Measurements from ENCODE around the gene USF2.
"Not testable (repeated sequence)": the region's sequence is repeated elsewhere in the genome, so short reads cannot be mapped to it uniquely, and the experiment has no call there.

The USF2 gene

GRCh38 chr19:35273686-35274259 is 5.0 kb downstream of the USF2 start:
- no peak for ATAC-seq (replicated peaks)
- DNase-seq, result no peak
- H3K27ac Mint-ChIP-seq, result peak overlapping the region in 1 of 2 donors; percentile 79
- peaks cover 13 to 21% of the 10 kb centered on the region in 2 donors for H3K4me1 Mint-ChIP-seq (ENCODE audit: low read depth in 2 of 2)
- no peaks in the 10 kb centered on the region for H3K27me3 Mint-ChIP-seq
- H3K4me3 Mint-ChIP-seq, result peak overlapping the region in 1 of 2 donors; percentile 38
- H3K9me3 Mint-ChIP-seq, result no peaks in the 10 kb centered on the region
- peaks cover 60% of the 10 kb centered on the region for H3K36me3 Mint-ChIP-seq (ENCODE audit: insufficient read depth)

GRCh38 chr19:35274323-35274722 is 5.6 kb downstream of the USF2 start:
- no peaks in the 10 kb centered on the region for H3K27me3 Mint-ChIP-seq
- DNase-seq (no peak), ATAC-seq (replicated peaks) (no peak)
- peaks cover 61% of the 10 kb centered on the region for H3K36me3 Mint-ChIP-seq (ENCODE audit: insufficient read depth)
- peaks cover 13 to 21% of the 10 kb centered on the region in 2 donors for H3K4me1 Mint-ChIP-seq (ENCODE audit: low read depth in 2 of 2)
- no peaks in the 10 kb centered on the region for H3K9me3 Mint-ChIP-seq
- H3K27ac Mint-ChIP-seq, result peak overlapping the region in 1 of 2 donors; percentile 79
- peak overlapping the region in 1 of 2 donors; percentile 38 for H3K4me3 Mint-ChIP-seq

GRCh38 chr19:35276706-35277281 is 8.0 kb downstream of the USF2 start:
- no peak for ATAC-seq (replicated peaks)
- H3K9me3 Mint-ChIP-seq, result no peaks in the 10 kb centered on the region
- H3K27ac Mint-ChIP-seq, result peak overlapping the region in 1 of 2 donors; percentile 15
- peaks cover 11 to 19% of the 10 kb centered on the region in 2 donors for H3K4me1 Mint-ChIP-seq (ENCODE audit: low read depth in 2 of 2)
- no peak for DNase-seq
- no peak overlapping the region for H3K4me3 Mint-ChIP-seq
- peaks cover 63% of the 10 kb centered on the region for H3K36me3 Mint-ChIP-seq (ENCODE audit: insufficient read depth)
- no peaks in the 10 kb centered on the region for H3K27me3 Mint-ChIP-seq

GRCh38 chr19:35278578-35279284 is 10.0 kb downstream of the USF2 start:
- H3K4me1 Mint-ChIP-seq (ENCODE audit: low read depth in 2 of 2), result peaks cover 7 to 13% of the 10 kb centered on the region in 2 donors
- peaks cover 53% of the 10 kb centered on the region for H3K36me3 Mint-ChIP-seq (ENCODE audit: insufficient read depth)
- ATAC-seq (replicated peaks), result no peak
- no peak for DNase-seq
- no peak overlapping the region for H3K27ac Mint-ChIP-seq
- no peaks in the 10 kb centered on the region for H3K9me3 Mint-ChIP-seq
- H3K27me3 Mint-ChIP-seq, result peaks cover 15 to 19% of the 10 kb centered on the region in 2 donors
- no peak overlapping the region for H3K4me3 Mint-ChIP-seq

- peak overlapping the region in 1 of 2 donors; percentile 32 for H3K27ac Mint-ChIP-seq
- DNase-seq (no peak), ATAC-seq (replicated peaks) (no peak)
- peaks cover 3 to 9% of the 10 kb centered on the region in 2 donors for H3K4me1 Mint-ChIP-seq (ENCODE audit: low read depth in 2 of 2)
- H3K9me3 Mint-ChIP-seq, result no peaks in the 10 kb centered on the region
- no peak overlapping the region for H3K4me3 Mint-ChIP-seq
- H3K36me3 Mint-ChIP-seq (ENCODE audit: insufficient read depth), result peaks cover 48% of the 10 kb centered on the region
- H3K27me3 Mint-ChIP-seq, result peaks cover 15 to 25% of the 10 kb centered on the region in 2 donors
Measured at GRCh38 chr19:35279374-35279773, 10.6 kb downstream of the USF2 start.

- Mint-ChIP-seq H3K4me1 (ENCODE audit: low read depth in 2 of 2) (peaks cover 3 to 7% of the 10 kb centered on the region in 2 donors), H3K36me3 (ENCODE audit: insufficient read depth) (peaks cover 40% of the 10 kb centered on the region), H3K27ac (no peak overlapping the region), H3K9me3 (no peaks in the 10 kb centered on the region), H3K27me3 (peaks cover 19 to 34% of the 10 kb centered on the region in 2 donors), H3K4me3 (no peak overlapping the region)
- DNase-seq (no peak), ATAC-seq (replicated peaks) (no peak)
Measured at GRCh38 chr19:35279985-35280821, 11.4 kb downstream of the USF2 start.

GRCh38 chr19:35281303-35281702 is 12.5 kb downstream of the USF2 start:
- ATAC-seq (replicated peaks) (no peak), DNase-seq (no peak)
- Mint-ChIP-seq H3K4me3 (peak overlapping the region in 1 of 2 donors; percentile 6), H3K27ac (peak overlapping the region in 1 of 2 donors; percentile 49), H3K9me3 (no peaks in the 10 kb centered on the region), H3K36me3 (ENCODE audit: insufficient read depth) (peaks cover 29% of the 10 kb centered on the region), H3K27me3 (peaks cover 22 to 36% of the 10 kb centered on the region in 2 donors), H3K4me1 (ENCODE audit: low read depth in 2 of 2) (peaks cover 3 to 7% of the 10 kb centered on the region in 2 donors)

GRCh38 chr19:35284153-35285094 is 15.7 kb downstream of the USF2 start:
- no peaks in the 10 kb centered on the region for H3K9me3 Mint-ChIP-seq
- no peak overlapping the region for H3K4me3 Mint-ChIP-seq
- no peak for DNase-seq
- peaks cover 15% of the 10 kb centered on the region for H3K36me3 Mint-ChIP-seq (ENCODE audit: insufficient read depth)
- no peak overlapping the region for H3K27ac Mint-ChIP-seq
- H3K27me3 Mint-ChIP-seq, result peaks cover 22 to 36% of the 10 kb centered on the region in 2 donors
- ATAC-seq (replicated peaks), result no peak
- H3K4me1 Mint-ChIP-seq (ENCODE audit: low read depth in 2 of 2), result peaks cover 3 to 4% of the 10 kb centered on the region in 2 donors

GRCh38 chr19:35285095-35285449 is 16.3 kb downstream of the USF2 start:
- Mint-ChIP-seq H3K27ac (peak overlapping the region in 1 of 2 donors; percentile 44), H3K36me3 (ENCODE audit: insufficient read depth) (peaks cover 9% of the 10 kb centered on the region), H3K4me3 (no peak overlapping the region), H3K4me1 (ENCODE audit: low read depth in 2 of 2) (peaks cover 3 to 4% of the 10 kb centered on the region in 2 donors), H3K9me3 (no peaks in the 10 kb centered on the region), H3K27me3 (peaks cover 22 to 36% of the 10 kb centered on the region in 2 donors)
- ATAC-seq (replicated peaks), result no peak
- DNase-seq, result no peak

- peak overlapping the region in 1 of 2 donors; percentile 44 for H3K27ac Mint-ChIP-seq
- H3K9me3 Mint-ChIP-seq; ATAC-seq (replicated peaks); H3K4me1 Mint-ChIP-seq (ENCODE audit: low read depth in 2 of 2); H3K4me3 Mint-ChIP-seq; DNase-seq; H3K36me3 Mint-ChIP-seq (ENCODE audit: insufficient read depth): not testable (repeated sequence)
- peaks cover 22 to 37% of the 10 kb centered on the region in 2 donors for H3K27me3 Mint-ChIP-seq
Measured at GRCh38 chr19:35285465-35285864, 16.7 kb downstream of the USF2 start.

- H3K4me3 Mint-ChIP-seq; H3K36me3 Mint-ChIP-seq (ENCODE audit: insufficient read depth); H3K4me1 Mint-ChIP-seq (ENCODE audit: low read depth in 2 of 2); ATAC-seq (replicated peaks); H3K27ac Mint-ChIP-seq; DNase-seq; H3K9me3 Mint-ChIP-seq: not testable (repeated sequence)
- peaks cover 22 to 43% of the 10 kb centered on the region in 2 donors for H3K27me3 Mint-ChIP-seq
Measured at GRCh38 chr19:35286101-35286500, 17.3 kb downstream of the USF2 start.

GRCh38 chr19:35287713-35288112 is 19.0 kb downstream of the USF2 start:
- Mint-ChIP-seq H3K27me3 (peaks cover 15 to 40% of the 10 kb centered on the region in 2 donors), H3K9me3 (no peaks in the 10 kb centered on the region), H3K36me3 (ENCODE audit: insufficient read depth) (no peaks in the 10 kb centered on the region), H3K4me1 (ENCODE audit: low read depth in 2 of 2) (no peaks in the 10 kb centered on the region), H3K4me3 (no peak overlapping the region), H3K27ac (no peak overlapping the region)
- ATAC-seq (replicated peaks) (no peak), DNase-seq (no peak)
